ENCODE data around the gene IGF2. TPM values are rescaled to one million over a fixed set of nuclear protein-coding genes. Genes with fewer than 3 reads are reported as not detected.

IGF2 gene
- total and polyA plus RNA-seq, 10 of the 15 experiments (the other 5 are each of a cell fraction or from before 2014, with no cell fraction given) = 0.41 TPM; not detected in 9

GRCh38 chr11:2107521-2107920, 31.7 kb downstream of the IGF2 start:
- Histone ChIP-seq H3K36me3 (ENCODE audit: control insufficient read depth in 2 of 2, insufficient read depth in 2 of 2, low read length in 1 of 2) (no peaks in the 10 kb centered on the region), H3K27ac (ENCODE audit: control insufficient read depth, insufficient read depth) (no peak overlapping the region), H3K9ac (ENCODE audit: control insufficient read depth, insufficient read depth, low read length) (no peak overlapping the region), H2AFZ (ENCODE audit: control insufficient read depth, low read depth, low read length) (no peak overlapping the region), H3K27me3 (replicated peaks in 1 of 2; ENCODE audit: control insufficient read depth in 2 of 2, insufficient read depth in 2 of 2, low read length in 1 of 2) (no peaks in the 10 kb centered on the region; a peak in 2 of 4 replicates), H3K4me1 (ENCODE audit: control insufficient read depth, insufficient read depth, low read length) (no peaks in the 10 kb centered on the region), H4K20me1 (ENCODE audit: control insufficient read depth, insufficient read depth) (no peaks in the 10 kb centered on the region; the same call in 1 of the 2 replicates), H3K79me2 (ENCODE audit: control insufficient read depth, insufficient read depth, low read length) (no peaks in the 10 kb centered on the region), H3K4me3 (no peak overlapping the region), H3K9me3 (replicated peaks; ENCODE audit: control insufficient read depth, insufficient read depth, low read length) (no peaks in the 10 kb centered on the region), H3K4me2 (ENCODE audit: control insufficient read depth, insufficient read depth) (no peak overlapping the region)
- CTCF ChIA-PET = no interaction called here
- WGBS (ENCODE audit: insufficient coverage, insufficient replicate concordance, low lambda C conversion rate, missing lambda C conversion rate) = 27% methylated on average over 4 of the region's 4 CpGs
- no peak for TF ChIP-seq GABPA (IDR thresholded peaks at IDR 0.05; ENCODE audit: low read depth)
- intact Hi-C loops (cut with micrococcal nuclease; ENCODE audit: unreplicated experiment) = no loop called here
- in situ Hi-C loops (cut with MboI) = no loop called here
- no peak for ATAC-seq
- SMC1A ChIA-PET (ENCODE audit: uncharacterized antibody, unreplicated experiment) = no interaction called here
- RAD21 ChIA-PET (ENCODE audit: unreplicated experiment) = no interaction called here
- no peak for FAIRE-seq
- POLR2A ChIA-PET = no interaction called here
- no TSS peak for BruUV-seq (replicated peaks)
- no peak for DNase-seq (ENCODE audit: low read depth, low spot score)

- in situ Hi-C loops (cut with MboI) (no loop called here), intact Hi-C loops (cut with micrococcal nuclease; ENCODE audit: unreplicated experiment) (no loop called here)
- CTCF ChIA-PET = no interaction called here
- Histone ChIP-seq H3K4me2 (ENCODE audit: control insufficient read depth, insufficient read depth) (no peak overlapping the region), H3K27ac (ENCODE audit: control insufficient read depth, insufficient read depth) (no peak overlapping the region), H3K4me1 (ENCODE audit: control insufficient read depth, insufficient read depth, low read length) (no peaks in the 10 kb centered on the region), H3K4me3 (no peak overlapping the region), H3K79me2 (ENCODE audit: control insufficient read depth, insufficient read depth, low read length) (no peaks in the 10 kb centered on the region), H3K27me3 (replicated peaks in 1 of 2; ENCODE audit: control insufficient read depth in 2 of 2, insufficient read depth in 2 of 2, low read length in 1 of 2) (no peaks in the 10 kb centered on the region; a peak in 2 of 4 replicates), H4K20me1 (ENCODE audit: control insufficient read depth, insufficient read depth) (no peaks in the 10 kb centered on the region; the same call in 1 of the 2 replicates), H2AFZ (ENCODE audit: control insufficient read depth, low read depth, low read length) (no peak overlapping the region), H3K36me3 (ENCODE audit: control insufficient read depth in 2 of 2, insufficient read depth in 2 of 2, low read length in 1 of 2) (no peaks in the 10 kb centered on the region), H3K9ac (ENCODE audit: control insufficient read depth, insufficient read depth, low read length) (no peak overlapping the region), H3K9me3 (replicated peaks; ENCODE audit: control insufficient read depth, insufficient read depth, low read length) (no peaks in the 10 kb centered on the region)
- BruUV-seq (replicated peaks) = no TSS peak
- DNase-seq (ENCODE audit: low read depth, low spot score) (no peak), FAIRE-seq (no peak), ATAC-seq (no peak)
- POLR2A ChIA-PET = no interaction called here
- 0% methylated on average over 1 of the region's 1 CpG for WGBS (ENCODE audit: insufficient coverage, insufficient replicate concordance, low lambda C conversion rate, missing lambda C conversion rate)
- SMC1A ChIA-PET (ENCODE audit: uncharacterized antibody, unreplicated experiment) = no interaction called here
- RAD21 ChIA-PET (ENCODE audit: unreplicated experiment) = no interaction called here
- no peak for TF ChIP-seq NFYB (IDR thresholded peaks at IDR 0.05; ENCODE audit: insufficient read depth, low read depth, low read length)
- TF ChIP-seq, protein P1, sequence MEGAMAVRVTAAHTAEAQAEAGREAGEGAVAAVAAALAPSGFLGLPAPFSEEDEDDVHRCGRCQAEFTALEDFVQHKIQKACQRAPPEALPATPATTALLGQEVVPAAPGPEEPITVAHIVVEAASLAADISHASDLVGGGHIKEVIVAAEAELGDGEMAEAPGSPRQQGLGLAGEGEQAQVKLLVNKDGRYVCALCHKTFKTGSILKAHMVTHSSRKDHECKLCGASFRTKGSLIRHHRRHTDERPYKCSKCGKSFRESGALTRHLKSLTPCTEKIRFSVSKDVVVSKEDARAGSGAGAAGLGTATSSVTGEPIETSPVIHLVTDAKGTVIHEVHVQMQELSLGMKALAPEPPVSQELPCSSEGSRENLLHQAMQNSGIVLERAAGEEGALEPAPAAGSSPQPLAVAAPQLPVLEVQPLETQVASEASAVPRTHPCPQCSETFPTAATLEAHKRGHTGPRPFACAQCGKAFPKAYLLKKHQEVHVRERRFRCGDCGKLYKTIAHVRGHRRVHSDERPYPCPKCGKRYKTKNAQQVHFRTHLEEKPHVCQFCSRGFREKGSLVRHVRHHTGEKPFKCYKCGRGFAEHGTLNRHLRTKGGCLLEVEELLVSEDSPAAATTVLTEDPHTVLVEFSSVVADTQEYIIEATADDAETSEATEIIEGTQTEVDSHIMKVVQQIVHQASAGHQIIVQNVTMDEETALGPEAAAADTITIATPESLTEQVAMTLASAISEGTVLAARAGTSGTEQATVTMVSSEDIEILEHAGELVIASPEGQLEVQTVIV (IDR thresholded peaks at IDR 0.05; ENCODE audit: borderline replicate concordance, partially characterized antibody) = no peak
- TF ChIP-seq, protein P2, sequence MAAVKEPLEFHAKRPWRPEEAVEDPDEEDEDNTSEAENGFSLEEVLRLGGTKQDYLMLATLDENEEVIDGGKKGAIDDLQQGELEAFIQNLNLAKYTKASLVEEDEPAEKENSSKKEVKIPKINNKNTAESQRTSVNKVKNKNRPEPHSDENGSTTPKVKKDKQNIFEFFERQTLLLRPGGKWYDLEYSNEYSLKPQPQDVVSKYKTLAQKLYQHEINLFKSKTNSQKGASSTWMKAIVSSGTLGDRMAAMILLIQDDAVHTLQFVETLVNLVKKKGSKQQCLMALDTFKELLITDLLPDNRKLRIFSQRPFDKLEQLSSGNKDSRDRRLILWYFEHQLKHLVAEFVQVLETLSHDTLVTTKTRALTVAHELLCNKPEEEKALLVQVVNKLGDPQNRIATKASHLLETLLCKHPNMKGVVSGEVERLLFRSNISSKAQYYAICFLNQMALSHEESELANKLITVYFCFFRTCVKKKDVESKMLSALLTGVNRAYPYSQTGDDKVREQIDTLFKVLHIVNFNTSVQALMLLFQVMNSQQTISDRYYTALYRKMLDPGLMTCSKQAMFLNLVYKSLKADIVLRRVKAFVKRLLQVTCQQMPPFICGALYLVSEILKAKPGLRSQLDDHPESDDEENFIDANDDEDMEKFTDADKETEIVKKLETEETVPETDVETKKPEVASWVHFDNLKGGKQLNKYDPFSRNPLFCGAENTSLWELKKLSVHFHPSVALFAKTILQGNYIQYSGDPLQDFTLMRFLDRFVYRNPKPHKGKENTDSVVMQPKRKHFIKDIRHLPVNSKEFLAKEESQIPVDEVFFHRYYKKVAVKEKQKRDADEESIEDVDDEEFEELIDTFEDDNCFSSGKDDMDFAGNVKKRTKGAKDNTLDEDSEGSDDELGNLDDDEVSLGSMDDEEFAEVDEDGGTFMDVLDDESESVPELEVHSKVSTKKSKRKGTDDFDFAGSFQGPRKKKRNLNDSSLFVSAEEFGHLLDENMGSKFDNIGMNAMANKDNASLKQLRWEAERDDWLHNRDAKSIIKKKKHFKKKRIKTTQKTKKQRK (IDR thresholded peaks at IDR 0.05; ENCODE audit: low read depth, low read length) = no peak
- TF ChIP-seq IKZF1 (conservative IDR thresholded peaks at IDR 0.05) = no peak
- no peak for TF ChIP-seq EP300 (IDR thresholded peaks at IDR 0.05; ENCODE audit: borderline replicate concordance in 1 of 2, control insufficient read depth in 1 of 2, low read depth in 2 of 2, low read length in 2 of 2)
- no peak for TF ChIP-seq CHD1 (IDR thresholded peaks at IDR 0.05; ENCODE audit: low read depth, low read length)
- TF ChIP-seq HCFC1 (IDR thresholded peaks at IDR 0.05; ENCODE audit: low read length) = no peak
- TF ChIP-seq IRF5 (IDR thresholded peaks at IDR 0.05; ENCODE audit: borderline replicate concordance) = no peak
- TF ChIP-seq SMAD5 (IDR thresholded peaks at IDR 0.05; ENCODE audit: low read depth) = no peak
These were observed 32.5 kb downstream of the IGF2 start for GRCh38 chr11:2106583-2107209.

Measured in GM12878 (cell line).